Measurements from ENCODE around the gene GABRR1. TPM values are rescaled to one million over a fixed set of nuclear protein-coding genes. Genes with fewer than 3 reads are reported as not detected.

The GABRR1 gene
- total RNA-seq, 1 donor, result not detected

- Histone ChIP-seq H3K4me3 (ENCODE audit: insufficient read depth, low read length) (no peak overlapping the region), H3K9me3 (ENCODE audit: low read depth, low read length) (no peaks in the 10 kb centered on the region), H2AFZ (ENCODE audit: low read length) (no peak overlapping the region), H3K27me3 (ENCODE audit: insufficient read depth, low read length) (peaks cover 8% of the 10 kb centered on the region), H3K79me2 (ENCODE audit: insufficient read depth, low read length) (no peaks in the 10 kb centered on the region), H3K27ac (ENCODE audit: low read depth, low read length) (no peak overlapping the region), H3K4me2 (ENCODE audit: insufficient read depth, low read length) (no peak overlapping the region), H3K4me1 (ENCODE audit: insufficient read depth, low read length) (no peaks in the 10 kb centered on the region), H4K20me1 (ENCODE audit: insufficient read depth, low read length) (no peaks in the 10 kb centered on the region), H3K36me3 (ENCODE audit: insufficient read depth, low read length) (no peaks in the 10 kb centered on the region)
- no peak for TF ChIP-seq CTCF (IDR thresholded peaks at IDR 0.05; ENCODE audit: extremely low read depth, low read depth, low read length)
- DNase-seq (ENCODE audit: insufficient read length, low spot score, missing footprints), result peak; percentile 26
These were observed 5.0 kb upstream of the GABRR1 start for GRCh38 chr6:89221971-89222711.

DNA sequence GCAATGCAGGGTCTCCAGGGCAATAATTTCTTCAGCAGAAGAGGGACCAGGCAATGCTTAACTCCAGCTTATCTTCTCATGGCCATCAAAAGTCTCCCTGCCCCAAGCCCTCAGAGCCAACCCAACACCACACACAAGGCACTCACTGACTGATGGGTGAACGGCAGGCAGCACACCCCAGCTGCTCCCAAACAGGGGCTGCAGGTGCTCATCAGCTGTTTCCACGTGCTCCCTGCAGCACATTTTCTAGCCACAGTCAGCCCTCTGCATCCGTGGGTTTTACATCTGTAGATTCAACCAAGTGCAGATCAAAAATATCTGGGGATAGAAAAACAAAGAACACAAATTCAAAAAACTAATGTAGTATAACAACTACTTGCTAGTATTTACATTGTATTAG is 4.0 kb upstream of the GABRR1 start:
- no peak overlapping the region for H3K27ac ChIP-seq (ENCODE audit: low read depth, low read length)
- H3K79me2 ChIP-seq (ENCODE audit: insufficient read depth, low read length), result no peaks in the 10 kb centered on the region
- no peak for TF ChIP-seq CTCF (IDR thresholded peaks at IDR 0.05; ENCODE audit: extremely low read depth, low read depth, low read length)
- no peaks in the 10 kb centered on the region for H4K20me1 ChIP-seq (ENCODE audit: insufficient read depth, low read length)
- H3K9me3 ChIP-seq (ENCODE audit: low read depth, low read length), result no peaks in the 10 kb centered on the region
- peaks cover 8% of the 10 kb centered on the region for H3K27me3 ChIP-seq (ENCODE audit: insufficient read depth, low read length)
- no peak overlapping the region for H3K4me2 ChIP-seq (ENCODE audit: insufficient read depth, low read length)
- H2AFZ ChIP-seq (ENCODE audit: low read length), result no peak overlapping the region
- no peaks in the 10 kb centered on the region for H3K36me3 ChIP-seq (ENCODE audit: insufficient read depth, low read length)
- H3K4me3 ChIP-seq (ENCODE audit: insufficient read depth, low read length), result no peak overlapping the region
- no peak for DNase-seq (ENCODE audit: insufficient read length, low spot score, missing footprints)
- no peaks in the 10 kb centered on the region for H3K4me1 ChIP-seq (ENCODE audit: insufficient read depth, low read length)

DNA sequence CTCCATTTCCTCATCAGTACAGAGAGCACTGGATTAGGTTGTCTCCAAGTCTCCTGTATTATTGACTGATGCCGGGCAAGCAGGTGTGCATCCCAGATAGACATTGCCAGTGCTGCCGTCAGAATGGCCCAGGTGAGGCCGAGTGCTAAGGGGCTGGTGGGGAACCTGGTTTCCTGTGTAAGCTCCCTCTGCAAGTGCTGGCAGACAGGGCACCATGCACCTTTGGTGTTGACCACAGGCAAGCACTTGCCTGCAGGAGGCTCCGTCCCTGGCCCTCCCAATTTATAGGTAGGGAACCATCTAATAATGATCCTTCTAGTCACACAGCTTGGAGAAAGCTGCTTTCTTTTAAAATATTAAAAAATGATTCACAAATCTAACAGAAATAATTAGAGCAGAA is 747 bp downstream of the GABRR1 start:
- no peak overlapping the region for H3K27ac ChIP-seq (ENCODE audit: low read depth, low read length)
- H3K4me1 ChIP-seq (ENCODE audit: insufficient read depth, low read length), result no peaks in the 10 kb centered on the region
- H3K9me3 ChIP-seq (ENCODE audit: low read depth, low read length), result no peaks in the 10 kb centered on the region
- no peak for DNase-seq (ENCODE audit: insufficient read length, low spot score, missing footprints)
- no peak overlapping the region for H3K4me2 ChIP-seq (ENCODE audit: insufficient read depth, low read length)
- H3K4me3 ChIP-seq (ENCODE audit: insufficient read depth, low read length), result no peak overlapping the region
- H3K27me3 ChIP-seq (ENCODE audit: insufficient read depth, low read length), result peaks cover 8% of the 10 kb centered on the region
- H3K79me2 ChIP-seq (ENCODE audit: insufficient read depth, low read length), result no peaks in the 10 kb centered on the region
- H3K36me3 ChIP-seq (ENCODE audit: insufficient read depth, low read length), result no peaks in the 10 kb centered on the region
- no peaks in the 10 kb centered on the region for H4K20me1 ChIP-seq (ENCODE audit: insufficient read depth, low read length)
- no peak overlapping the region for H2AFZ ChIP-seq (ENCODE audit: low read length)
- TF ChIP-seq CTCF (IDR thresholded peaks at IDR 0.05; ENCODE audit: extremely low read depth, low read depth, low read length), result no peak

DNA sequence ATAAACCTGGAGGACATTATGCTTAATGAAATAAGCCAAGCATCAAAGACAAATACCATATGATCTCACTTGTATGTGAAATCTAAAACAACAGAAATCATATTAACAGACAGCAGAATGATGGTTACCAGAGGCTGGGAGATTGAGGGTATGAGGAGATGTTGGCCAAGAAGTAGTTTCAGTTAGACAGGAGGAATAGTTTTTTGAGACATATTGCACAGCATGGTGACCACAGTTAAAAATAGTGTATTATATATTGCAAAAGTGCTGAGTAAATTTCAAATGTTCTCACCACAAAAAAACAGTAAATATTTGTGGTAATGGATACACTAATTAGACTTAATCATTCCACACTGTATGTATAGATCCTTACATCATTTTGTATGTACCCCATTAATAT is 1.8 kb downstream of the GABRR1 start:
- no peak overlapping the region for H2AFZ ChIP-seq (ENCODE audit: low read length)
- H3K4me2 ChIP-seq (ENCODE audit: insufficient read depth, low read length), result no peak overlapping the region
- H3K27ac ChIP-seq (ENCODE audit: low read depth, low read length), result no peak overlapping the region
- TF ChIP-seq CTCF (IDR thresholded peaks at IDR 0.05; ENCODE audit: extremely low read depth, low read depth, low read length), result no peak
- H3K79me2 ChIP-seq (ENCODE audit: insufficient read depth, low read length), result no peaks in the 10 kb centered on the region
- H3K27me3 ChIP-seq (ENCODE audit: insufficient read depth, low read length), result peaks cover 8% of the 10 kb centered on the region
- H3K4me3 ChIP-seq (ENCODE audit: insufficient read depth, low read length), result no peak overlapping the region
- no peaks in the 10 kb centered on the region for H3K4me1 ChIP-seq (ENCODE audit: insufficient read depth, low read length)
- no peaks in the 10 kb centered on the region for H3K9me3 ChIP-seq (ENCODE audit: low read depth, low read length)
- H3K36me3 ChIP-seq (ENCODE audit: insufficient read depth, low read length), result no peaks in the 10 kb centered on the region
- no peak for DNase-seq (ENCODE audit: insufficient read length, low spot score, missing footprints)
- no peaks in the 10 kb centered on the region for H4K20me1 ChIP-seq (ENCODE audit: insufficient read depth, low read length)
